CD4-positive, CD25-positive, alpha-beta regulatory T cell (primary cell): ENCODE results near the gene HOXC11. TPM values are rescaled to one million over a fixed set of nuclear protein-coding genes. Genes with fewer than 3 reads are reported as not detected.

Experiments used
- ATAC-seq, 2 donors: fragments of 150-1000 bp; cut with Tn5 transposase; one replicate each; pipeline ENCODE4 v1.10.0; 2021; ENCODE audit warnings: low read depth in 2 of 2, moderate number of reproducible peaks in 2 of 2, moderate library complexity in 1 of 2
- DNase-seq, 3 donors: peaks; one replicate each; pipeline versions ENCODE4 v3.0.0 to v3.0.0-alpha.2; 2012 to 2022; ENCODE audit warnings: mixed read lengths in 1 of 3
- H3K27ac ChIP-seq: one replicate; pipeline ENCODE4 v1.7.0; 2013; ENCODE audit warnings: mild to moderate bottlenecking, low read length; ENCODE audit not compliant: insufficient read depth, poor library complexity, severe bottlenecking
- H3K27me3 ChIP-seq: one replicate; pipeline ENCODE4 v1.7.0; 2013; ENCODE audit warnings: low read length; ENCODE audit not compliant: control insufficient read depth, insufficient read depth
- H3K36me3 ChIP-seq: one replicate; pipeline ENCODE4 v1.7.0; 2013; ENCODE audit warnings: mild to moderate bottlenecking, low read length, moderate library complexity; ENCODE audit not compliant: control insufficient read depth, insufficient read depth
- H3K4me1 ChIP-seq: 2 replicates; pipeline ENCODE4 v1.7.0; 2013; ENCODE audit warnings: mild to moderate bottlenecking, low read length; ENCODE audit not compliant: insufficient read depth, control insufficient read depth, poor library complexity, severe bottlenecking
- H3K4me3 ChIP-seq: one replicate; pipeline ENCODE4 v1.7.0; 2013; ENCODE audit warnings: low read depth, mild to moderate bottlenecking, low read length, moderate library complexity
- H3K9me3 ChIP-seq, 2 experiments: 1 replicate in 1 of 2; 2 replicates in 1 of 2; pipeline ENCODE4 v1.7.0; 2013; ENCODE audit warnings: low read length in 2 of 2, mild to moderate bottlenecking in 1 of 2, moderate library complexity in 1 of 2; ENCODE audit not compliant: control insufficient read depth in 2 of 2
- H3K27ac Mint-ChIP-seq, 3 donors: one replicate each; pipeline ENCODE4 v1.8.0; 2020 to 2022; ENCODE audit warnings: mild to moderate bottlenecking in 3 of 3, mixed read lengths in 3 of 3, moderate library complexity in 2 of 3
- H3K27me3 Mint-ChIP-seq: one replicate; pipeline ENCODE4 v1.8.0; 2022; ENCODE audit warnings: mild to moderate bottlenecking, mixed read lengths
- H3K36me3 Mint-ChIP-seq: one replicate; pipeline ENCODE4 v1.8.0; 2020; ENCODE audit warnings: mixed read lengths
- H3K4me1 Mint-ChIP-seq, 4 donors: one replicate each; pipeline ENCODE4 v1.8.0; 2020 to 2022; ENCODE audit warnings: mixed read lengths in 4 of 4, mild to moderate bottlenecking in 1 of 4
- H3K4me3 Mint-ChIP-seq, 4 donors: one replicate each; pipeline ENCODE4 v1.8.0; 2020 to 2022; ENCODE audit warnings: mild to moderate bottlenecking in 4 of 4, mixed read lengths in 4 of 4, moderate library complexity in 3 of 4
- H3K9me3 Mint-ChIP-seq, 7 donors: one replicate each; pipeline ENCODE4 v1.8.0; 2020 to 2022; ENCODE audit warnings: mixed read lengths in 7 of 7, mild to moderate bottlenecking in 3 of 7, moderate library complexity in 2 of 7
- polyA plus RNA-seq, 4 donors: library from polyadenylated mRNA; unstranded; fragments of 300-500 nt; fragmentation: Illumina TruSeq; gene quantifications; one replicate each; pipeline ENCODE4 v1.2.3, GENCODE V29; 2021
- total RNA-seq: library from RNA; stranded (reverse); gene quantifications from one replicate; pipeline ENCODE4 v1.2.3, GENCODE V29; 2022

HOXC11 gene
- total and polyA plus RNA-seq, 5 donors from 2014 or later, result not detected

DNA sequence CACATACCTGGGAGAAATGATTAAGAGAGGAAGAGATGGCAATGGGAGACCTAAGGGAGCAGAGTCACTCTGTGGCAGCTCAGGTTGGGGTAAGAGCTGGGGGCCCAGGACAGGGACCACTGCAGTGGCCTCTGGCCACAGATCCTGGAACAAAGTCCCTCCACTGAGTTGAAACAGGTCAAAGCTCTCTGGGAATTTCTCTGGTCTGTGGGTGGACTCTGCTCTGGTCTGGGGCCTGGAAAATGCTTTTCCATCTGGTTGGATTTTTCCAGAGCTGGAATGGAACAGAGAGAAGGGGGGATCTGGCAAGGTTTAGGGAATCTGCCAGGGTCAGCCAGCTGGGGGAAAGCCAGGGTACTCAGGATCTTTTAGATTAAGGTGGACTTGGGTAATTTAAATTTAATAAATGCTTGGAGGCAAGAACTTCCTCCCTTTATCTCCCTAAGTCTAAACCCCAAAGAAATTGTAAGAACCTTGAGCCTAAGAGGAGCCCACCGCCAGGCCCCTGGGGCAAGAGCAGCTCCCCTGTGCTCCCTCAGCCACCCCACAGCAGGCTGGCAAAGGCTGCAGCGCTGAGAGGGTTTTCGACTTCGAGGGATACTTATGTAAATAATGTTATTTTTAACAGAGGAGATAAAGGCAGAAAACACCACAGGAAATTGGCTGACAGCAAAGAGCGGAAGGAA, 15.8 kb downstream of the HOXC11 start:
- no peak for ATAC-seq
- DNase-seq, result no peak
- Mint-ChIP-seq H3K4me1 (peaks cover 15 to 59% (median 36%) of the 10 kb centered on the region in 4 donors), H3K27ac (no peak overlapping the region), H3K4me3 (peak overlapping the region in 2 of 4 donors; percentile 57 to 59), H3K36me3 (no peaks in the 10 kb centered on the region), H3K9me3 (peaks cover 0 to 8% (median 0%) of the 10 kb centered on the region in 7 donors), H3K27me3 (peaks cover 96% of the 10 kb centered on the region)
- no peak overlapping the region for H3K27ac ChIP-seq
- H3K36me3 ChIP-seq, result no peaks in the 10 kb centered on the region
- peaks cover 63% of the 10 kb centered on the region for H3K27me3 ChIP-seq
- peaks cover 30% of the 10 kb centered on the region for H3K4me1 ChIP-seq
- H3K9me3 ChIP-seq, result peaks cover 0 to 3% of the 10 kb centered on the region in 2 experiments
- no peak overlapping the region for H3K4me3 ChIP-seq

GRCh38 chr12:53989227-53990113, 16.5 kb downstream of the HOXC11 start:
- Histone ChIP-seq H3K9me3 (no peaks in the 10 kb centered on the region), H3K4me1 (peaks cover 32% of the 10 kb centered on the region), H3K27ac (no peak overlapping the region), H3K36me3 (no peaks in the 10 kb centered on the region), H3K27me3 (peaks cover 63% of the 10 kb centered on the region), H3K4me3 (no peak overlapping the region)
- Mint-ChIP-seq H3K9me3 (peaks cover 0 to 8% (median 0%) of the 10 kb centered on the region in 7 donors), H3K27me3 (peaks cover 99% of the 10 kb centered on the region), H3K4me1 (peaks cover 15 to 62% (median 39%) of the 10 kb centered on the region in 4 donors), H3K36me3 (no peaks in the 10 kb centered on the region), H3K4me3 (peak overlapping the region; percentile 16 to 59 (median 52)), H3K27ac (no peak overlapping the region)
- peak in 1 of 3 donors; percentile 65 for DNase-seq
- no peak for ATAC-seq

DNA sequence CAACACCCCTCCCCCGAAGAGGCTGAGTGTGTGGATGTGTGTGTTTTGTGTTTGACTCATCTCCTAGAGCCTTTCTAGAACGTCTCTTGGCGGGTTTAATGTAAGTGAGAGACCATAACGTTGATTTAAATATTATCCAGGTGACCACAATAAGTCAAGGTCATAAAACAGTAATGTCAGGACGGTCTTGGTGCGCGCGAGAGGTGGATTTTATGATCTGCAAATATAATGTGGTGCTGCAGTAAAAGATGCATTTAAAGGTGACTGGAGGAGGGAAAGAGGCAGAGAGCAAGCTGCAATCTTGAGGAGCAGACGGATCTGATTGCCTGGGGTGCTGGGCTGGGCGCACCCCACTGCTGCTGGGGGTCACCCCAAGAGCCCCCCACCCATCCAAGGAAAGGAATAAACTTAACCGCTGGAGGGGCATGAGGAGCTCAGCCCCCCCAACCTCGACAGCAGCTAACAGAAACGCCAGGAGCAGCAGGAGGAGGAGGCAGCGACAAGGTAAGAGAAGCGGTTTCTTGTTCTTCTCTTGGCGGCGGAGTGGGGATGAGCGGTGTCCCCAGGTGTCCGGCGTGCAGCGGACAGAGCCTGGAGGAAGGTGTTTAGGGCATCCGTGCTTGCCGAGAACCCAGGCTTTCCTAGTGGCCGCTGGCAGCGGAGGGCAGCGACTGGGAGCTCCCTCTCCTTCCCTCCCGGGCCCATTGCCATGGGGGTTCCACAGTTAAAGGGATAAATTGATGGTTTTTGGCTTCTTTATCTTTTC, 17.6 kb downstream of the HOXC11 start:
- H3K4me1 Mint-ChIP-seq, result peaks cover 21 to 63% (median 39%) of the 10 kb centered on the region in 4 donors

GRCh38 chr12:53991077-53991460, 18.1 kb downstream of the HOXC11 start:
- H3K27me3 ChIP-seq, result peaks cover 67% of the 10 kb centered on the region
- Mint-ChIP-seq H3K4me1 (peaks cover 21 to 65% (median 37%) of the 10 kb centered on the region in 4 donors), H3K27ac (no peak overlapping the region), H3K4me3 (peak overlapping the region in 1 of 4 donors; percentile 59), H3K27me3 (peaks cover 100% of the 10 kb centered on the region), H3K36me3 (no peaks in the 10 kb centered on the region), H3K9me3 (peaks cover 0 to 4% (median 0%) of the 10 kb centered on the region in 7 donors)
- no peak overlapping the region for H3K27ac ChIP-seq
- no peaks in the 10 kb centered on the region for H3K36me3 ChIP-seq
- peaks cover 35% of the 10 kb centered on the region for H3K4me1 ChIP-seq
- H3K9me3 ChIP-seq, result no peaks in the 10 kb centered on the region
- DNase-seq (no peak), ATAC-seq (no peak)
- H3K4me3 ChIP-seq, result no peak overlapping the region

More for the DNA sequence above, 17.6 kb downstream of the HOXC11 start:
- Histone ChIP-seq H3K27ac (no peak overlapping the region), H3K4me3 (no peak overlapping the region), H3K4me1 (peaks cover 35% of the 10 kb centered on the region), H3K36me3 (no peaks in the 10 kb centered on the region), H3K27me3 (peaks cover 67% of the 10 kb centered on the region), H3K9me3 (no peaks in the 10 kb centered on the region)
- Mint-ChIP-seq H3K4me3 (peak overlapping the region in 2 of 4 donors; percentile 10 to 59), H3K9me3 (peaks cover 0 to 5% (median 0%) of the 10 kb centered on the region in 7 donors), H3K27ac (no peak overlapping the region), H3K27me3 (peaks cover 99% of the 10 kb centered on the region), H3K36me3 (no peaks in the 10 kb centered on the region)
- ATAC-seq (no peak), DNase-seq (no peak)

DNA sequence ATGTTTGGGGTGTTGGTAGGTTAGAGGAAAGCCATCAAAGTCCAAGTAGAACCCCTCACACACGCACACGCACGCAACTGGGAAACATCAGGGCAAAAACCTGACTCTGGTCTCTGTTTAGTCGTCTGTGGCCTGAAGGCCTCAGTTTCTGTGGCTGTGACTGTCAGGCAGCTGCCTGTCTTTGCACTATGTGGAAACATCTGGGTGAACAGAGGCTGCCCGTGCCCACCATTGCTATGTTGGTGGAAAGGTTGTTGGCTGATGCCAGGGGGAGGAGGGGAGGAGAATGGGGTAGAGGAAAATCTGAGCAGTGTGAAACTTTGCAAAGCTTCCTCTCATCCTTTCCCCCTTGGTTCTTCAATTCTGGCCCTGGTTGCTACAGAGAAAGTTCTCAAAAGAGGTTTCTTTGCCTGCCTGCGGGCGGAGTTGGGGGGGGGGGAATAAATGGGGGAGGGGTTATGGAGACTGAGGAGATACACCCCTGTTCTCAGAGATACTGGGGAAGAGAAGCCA, 19.5 kb downstream of the HOXC11 start:
- DNase-seq, result no peak
- H3K4me3 ChIP-seq, result no peak overlapping the region
- Mint-ChIP-seq H3K27ac (no peak overlapping the region), H3K27me3 (peaks cover 100% of the 10 kb centered on the region), H3K4me3 (peak overlapping the region in 1 of 4 donors; percentile 20), H3K9me3 (peaks cover 0 to 4% (median 0%) of the 10 kb centered on the region in 7 donors), H3K36me3 (no peaks in the 10 kb centered on the region), H3K4me1 (peaks cover 21 to 64% (median 32%) of the 10 kb centered on the region in 4 donors)
- H3K4me1 ChIP-seq, result peaks cover 41% of the 10 kb centered on the region
- H3K36me3 ChIP-seq, result no peaks in the 10 kb centered on the region
- no peak overlapping the region for H3K27ac ChIP-seq
- ATAC-seq, result no peak
- peaks cover 54% of the 10 kb centered on the region for H3K27me3 ChIP-seq
- H3K9me3 ChIP-seq, result no peaks in the 10 kb centered on the region

- H3K36me3 Mint-ChIP-seq, result no peaks in the 10 kb centered on the region
- H3K27ac Mint-ChIP-seq, result peak overlapping the region in 2 of 3 donors; percentile 60 to 93
- ATAC-seq (no peak), DNase-seq (no peak)
- H3K4me1 Mint-ChIP-seq, result peaks cover 21 to 68% (median 28%) of the 10 kb centered on the region in 4 donors
- Histone ChIP-seq H3K9me3 (no peaks in the 10 kb centered on the region), H3K36me3 (no peaks in the 10 kb centered on the region), H3K4me1 (peaks cover 45% of the 10 kb centered on the region), H3K4me3 (no peak overlapping the region), H3K27me3 (peaks cover 50% of the 10 kb centered on the region), H3K27ac (no peak overlapping the region)
- peaks cover 0 to 5% (median 0%) of the 10 kb centered on the region in 7 donors for H3K9me3 Mint-ChIP-seq
- H3K27me3 Mint-ChIP-seq, result peaks cover 100% of the 10 kb centered on the region
- peak overlapping the region; percentile 71 to 82 (median 76) for H3K4me3 Mint-ChIP-seq
Measured at GRCh38 chr12:53993162-53994008, 20.5 kb downstream of the HOXC11 start.
